SK-N-SH (cell line): ENCODE measurements around the gene KRTAP21-1. TPM values are rescaled to one million over a fixed set of nuclear protein-coding genes. Genes with fewer than 3 reads are reported as not detected.

ENCODE experiments used
- CTCF ChIA-PET: fragments of 300-600, 350-600 bp; formaldehyde crosslinking; extraction: SDS; loops from one replicate; lab custom pipeline; 2021; lab: Yijun Ruan, JAX
- POLR2A ChIA-PET: fragments of 350-600 bp; sonication (Branson Sonifier 250); formaldehyde crosslinking; extraction: SDS; loops from one replicate; lab custom pipeline; 2020; ENCODE audit warnings: antibody characterized with exemption, inconsistent platforms; lab: Yijun Ruan, JAX
- DNase-seq: peaks from one replicate; pipeline ENCODE4 v3.0.0; 2012
- H2AFZ ChIP-seq: fragments of 200-600 bp; sonication (generic); 2 replicates; pipeline ENCODE4 v1.8.1; 2016; ENCODE audit warnings: antibody characterized with exemption, mild to moderate bottlenecking, low read depth
- H3F3A ChIP-seq: fragments of 200-600 bp; sonication (generic); replicated peaks from 2 replicates; pipeline ENCODE3; 2016; ENCODE audit warnings: antibody characterized with exemption, mild to moderate bottlenecking; ENCODE audit not compliant: insufficient read depth
- H3K27ac ChIP-seq, 2 experiments: fragments of 200-500 bp in 1 of 2; fragments of 200-600 bp in 1 of 2; sonication (Bioruptor generic) in 1 of 2; sonication (generic), shearing (Covaris generic) in 1 of 2; 2 replicates each; pipeline versions ENCODE4 v1.5.1 to v1.6.1; 2014 to 2016; ENCODE audit warnings: low read depth in 2 of 2, inconsistent platforms in 1 of 2, low read length in 1 of 2, mild to moderate bottlenecking in 1 of 2, mixed read lengths in 1 of 2
- H3K27me3 ChIP-seq: fragments of 200-600 bp; sonication (generic), shearing (Covaris generic); 2 replicates; pipeline ENCODE4 v1.6.1; 2016; ENCODE audit warnings: mixed run types; ENCODE audit not compliant: insufficient read depth
- H3K36me3 ChIP-seq, 2 experiments: fragments of 200-500 bp in 1 of 2; fragments of 200-600 bp in 1 of 2; sonication (Bioruptor generic) in 1 of 2; sonication (generic) in 1 of 2; replicated peaks in 1 of 2; 2 replicates each; pipeline versions ENCODE3 to v1.5.1; 2014 to 2016; ENCODE audit warnings: low read length in 1 of 2, mild to moderate bottlenecking in 1 of 2; ENCODE audit not compliant: insufficient read depth in 2 of 2, control insufficient read depth in 1 of 2
- H3K4me1 ChIP-seq, 2 experiments: fragments of 200-500 bp in 1 of 2; fragments of 200-600 bp in 1 of 2; sonication (Bioruptor generic) in 1 of 2; sonication (generic), shearing (Covaris generic) in 1 of 2; 2 replicates each; pipeline versions ENCODE4 v1.5.1 to v1.6.1; 2014 to 2016; ENCODE audit warnings: low read depth in 1 of 2, low read length in 1 of 2, mixed run types in 1 of 2; ENCODE audit not compliant: insufficient read depth in 2 of 2, control insufficient read depth in 1 of 2
- H3K4me2 ChIP-seq: fragments of 200-600 bp; sonication (generic), shearing (Covaris generic); 2 replicates; pipeline ENCODE4 v1.6.1; 2017; ENCODE audit warnings: mixed run types
- H3K4me3 ChIP-seq, 2 experiments: fragments of 200-500 bp in 1 of 2; fragments of 200-600 bp in 1 of 2; sonication (Bioruptor generic) in 1 of 2; sonication (generic), shearing (Covaris generic) in 1 of 2; 2 replicates each; pipeline versions ENCODE4 v1.5.1 to v1.8.1; 2014 to 2016; ENCODE audit warnings: low read depth in 2 of 2, inconsistent platforms in 1 of 2, low read length in 1 of 2, mild to moderate bottlenecking in 1 of 2, mixed read lengths in 1 of 2, moderate library complexity in 1 of 2
- H3K79me2 ChIP-seq: fragments of 200-600 bp; sonication (generic); 2 replicates; pipeline ENCODE4 v1.8.1; 2017; ENCODE audit warnings: mild to moderate bottlenecking; ENCODE audit not compliant: insufficient read depth
- H3K9ac ChIP-seq: fragments of 200-600 bp; sonication (generic); 2 replicates; pipeline ENCODE4 v1.6.1; 2017; ENCODE audit warnings: mixed run types
- H3K9me2 ChIP-seq: fragments of 200-600 bp; sonication (generic); 2 replicates; pipeline ENCODE4 v1.6.1; 2017; ENCODE audit warnings: mixed run types
- H3K9me3 ChIP-seq: fragments of 200-600 bp; sonication (generic); 2 replicates; pipeline ENCODE4 v1.6.1; 2017; ENCODE audit warnings: mixed run types, mild to moderate bottlenecking, moderate library complexity
- H4K20me1 ChIP-seq: fragments of 200-600 bp; sonication (generic); 2 replicates; pipeline ENCODE4 v1.6.1; 2017; ENCODE audit warnings: mild to moderate bottlenecking, mixed run types; ENCODE audit not compliant: insufficient read depth
- CTCF ChIP-seq: fragments of 200-600 bp; sonication (generic); IDR thresholded peaks from 2 replicates; pipeline ENCODE4 v1.6.1; 2017; ENCODE audit warnings: antibody characterized with exemption, mild to moderate bottlenecking, moderate library complexity
- ELF1 ChIP-seq: IDR thresholded peaks from 2 replicates; pipeline ENCODE4 v1.4.0; 2012
- EP300 ChIP-seq, 2 experiments: IDR thresholded peaks; 2 replicates each; pipeline versions ENCODE4 v1.4.0 to v1.6.1; 2012; ENCODE audit warnings: borderline replicate concordance in 1 of 2, low read depth in 1 of 2, low read length in 1 of 2
- EZH2phosphoT487 ChIP-seq: fragments of 200-600 bp; sonication (generic); IDR thresholded peaks from 2 replicates; pipeline ENCODE4 v1.6.1; 2017; ENCODE audit warnings: low read depth, mixed run types, mild to moderate bottlenecking, antibody characterized with exemption, moderate library complexity, borderline replicate concordance
- FOSL2 ChIP-seq: IDR thresholded peaks from 2 replicates; pipeline ENCODE4 v1.4.0; 2012; ENCODE audit warnings: low read depth, mild to moderate bottlenecking, moderate library complexity, borderline replicate concordance
- FOXJ3 ChIP-seq: sonication (generic); formaldehyde crosslinking; IDR thresholded peaks from 2 replicates; pipeline ENCODE4 v1.5.1; 2020; ENCODE audit warnings: mild to moderate bottlenecking, missing genetic modification reagents
- FOXM1 ChIP-seq: IDR thresholded peaks from 2 replicates; pipeline ENCODE4 v1.4.0; 2012; ENCODE audit warnings: low read depth, mild to moderate bottlenecking
- IRF3 ChIP-seq: fragments of 150-350 bp; IDR thresholded peaks from 2 replicates; pipeline ENCODE4 v1.6.1; 2016; ENCODE audit warnings: mild to moderate bottlenecking, low read depth, low read length
- MEF2A ChIP-seq: IDR thresholded peaks from 2 replicates; pipeline ENCODE4 v1.4.0; 2012; ENCODE audit warnings: low read depth, borderline replicate concordance
- POLR2AphosphoS5 ChIP-seq: IDR thresholded peaks from 2 replicates; pipeline ENCODE4 v1.6.1; 2012; ENCODE audit warnings: low read depth, low read length
- REST ChIP-seq: IDR thresholded peaks from 2 replicates; pipeline ENCODE4 v1.6.1; 2012; ENCODE audit warnings: mild to moderate bottlenecking, low read depth, low read length, moderate library complexity
- SIN3A ChIP-seq: IDR thresholded peaks from 2 replicates; pipeline ENCODE4 v1.6.1; 2012; ENCODE audit warnings: low read depth, mild to moderate bottlenecking, low read length, moderate library complexity, borderline replicate concordance
- TAF1 ChIP-seq: IDR thresholded peaks from 2 replicates; pipeline ENCODE4 v1.6.1; 2012; ENCODE audit warnings: low read depth, mild to moderate bottlenecking, low read length, moderate library complexity, borderline replicate concordance
- TEAD4 ChIP-seq: IDR thresholded peaks from 2 replicates; pipeline ENCODE4 v1.4.0; 2012; ENCODE audit warnings: mild to moderate bottlenecking, borderline replicate concordance; ENCODE audit not compliant: insufficient read depth
- USF1 ChIP-seq: IDR thresholded peaks from 2 replicates; pipeline ENCODE4 v1.4.0; 2012; ENCODE audit warnings: low read depth, borderline replicate concordance
- YY1 ChIP-seq: IDR thresholded peaks from 2 replicates; pipeline ENCODE4 v1.4.0; 2012; ENCODE audit warnings: low read depth, mild to moderate bottlenecking
- WGBS: methylation state at CpG from one replicate; pipeline ENCODE4 v1.1.6; 2017; ENCODE audit warnings: low lambda C conversion rate; 5-methylcytosine and 5-hydroxymethylcytosine counted together
- polyA plus RNA-seq, 3 experiments: library from polyadenylated mRNA; depleted of rRNA; stranded (reverse); fragments of >200 nt; gene quantifications; 2 replicates each; pipeline ENCODE4 v1.2.3, GENCODE V29; 2012

Gene KRTAP21-1
- polyA plus RNA-seq, 1 of the 3 experiments (the other 2 are of a cell fraction): not detected

- TF ChIP-seq EP300 (IDR thresholded peaks at IDR 0.05; ENCODE audit: borderline replicate concordance in 1 of 2, low read depth in 1 of 2, low read length in 1 of 2) (no peak), MEF2A (no peak), FOSL2 (no peak), ELF1 (no peak), SIN3A (no peak), POLR2AphosphoS5 (no peak)
These were observed 41.5 kb downstream of the KRTAP21-1 start (continued) for GRCh38 chr21:30713766-30714165.

GRCh38 chr21:30710499-30710898, 44.7 kb downstream of the KRTAP21-1 start:
- WGBS: 25% methylated on average over 3 of the region's 3 CpGs
- CTCF ChIA-PET: no interaction called here
- TF ChIP-seq MEF2A (no peak), YY1 (no peak), FOXJ3 (CRISPR knock-in tag) (no peak), FOXM1 (no peak), REST (no peak), FOSL2 (no peak), EZH2phosphoT487 (no peak), IRF3 (no peak), CTCF (no peak), USF1 (no peak), TAF1 (no peak), TEAD4 (no peak)

More at GRCh38 chr21:30710499-30710898, 44.7 kb downstream of the KRTAP21-1 start:
- Histone ChIP-seq H3K4me1 (no peaks in the 10 kb centered on the region), H3K4me2 (no peak overlapping the region), H3K9me3 (no peaks in the 10 kb centered on the region), H3K27me3 (no peaks in the 10 kb centered on the region), H3K9me2 (no peaks in the 10 kb centered on the region), H3K36me3 (no peaks in the 10 kb centered on the region), H3K27ac (no peak overlapping the region), H2AFZ (no peak overlapping the region), H3K79me2 (no peaks in the 10 kb centered on the region), H3K4me3 (no peak overlapping the region), H3K9ac (no peak overlapping the region), H4K20me1 (no peaks in the 10 kb centered on the region), H3F3A (peaks cover 18% of the 10 kb centered on the region)
- POLR2A ChIA-PET: no interaction called here
- no peak for DNase-seq
